ENCODE data around the gene PSTK.

DNA sequence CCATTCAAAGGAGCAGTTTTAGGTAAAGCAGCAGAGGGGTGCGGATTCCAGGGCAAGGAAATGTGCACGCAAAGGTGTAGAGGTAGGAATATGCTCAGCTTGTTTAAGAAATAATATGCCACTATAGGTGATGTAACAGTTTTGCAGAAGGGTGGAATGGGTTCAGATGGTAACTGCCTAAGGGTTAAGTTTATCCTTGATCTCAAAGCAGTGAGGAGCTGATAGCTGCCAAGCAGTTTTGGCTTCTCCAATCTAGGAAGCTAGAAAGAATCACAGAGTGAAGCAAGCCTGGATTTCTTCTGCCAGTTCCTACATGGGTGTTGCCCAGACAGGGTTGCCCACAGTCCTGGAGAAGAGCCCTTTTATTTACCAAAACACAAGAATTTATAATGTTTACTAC lies 34.6 kb downstream of the PSTK start:
- TF ChIP-seq, protein P1, sequence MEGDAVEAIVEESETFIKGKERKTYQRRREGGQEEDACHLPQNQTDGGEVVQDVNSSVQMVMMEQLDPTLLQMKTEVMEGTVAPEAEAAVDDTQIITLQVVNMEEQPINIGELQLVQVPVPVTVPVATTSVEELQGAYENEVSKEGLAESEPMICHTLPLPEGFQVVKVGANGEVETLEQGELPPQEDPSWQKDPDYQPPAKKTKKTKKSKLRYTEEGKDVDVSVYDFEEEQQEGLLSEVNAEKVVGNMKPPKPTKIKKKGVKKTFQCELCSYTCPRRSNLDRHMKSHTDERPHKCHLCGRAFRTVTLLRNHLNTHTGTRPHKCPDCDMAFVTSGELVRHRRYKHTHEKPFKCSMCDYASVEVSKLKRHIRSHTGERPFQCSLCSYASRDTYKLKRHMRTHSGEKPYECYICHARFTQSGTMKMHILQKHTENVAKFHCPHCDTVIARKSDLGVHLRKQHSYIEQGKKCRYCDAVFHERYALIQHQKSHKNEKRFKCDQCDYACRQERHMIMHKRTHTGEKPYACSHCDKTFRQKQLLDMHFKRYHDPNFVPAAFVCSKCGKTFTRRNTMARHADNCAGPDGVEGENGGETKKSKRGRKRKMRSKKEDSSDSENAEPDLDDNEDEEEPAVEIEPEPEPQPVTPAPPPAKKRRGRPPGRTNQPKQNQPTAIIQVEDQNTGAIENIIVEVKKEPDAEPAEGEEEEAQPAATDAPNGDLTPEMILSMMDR (IDR thresholded peaks at IDR 0.05; ENCODE audit: low read depth, low read length) = no peak
- TF ChIP-seq EZH2phosphoT487 (IDR thresholded peaks at IDR 0.05; ENCODE audit: low read depth) = no peak

Data from OCI-LY3 (cell line).